Fibroblast of lung (primary cell): ENCODE measurements around the gene MALL. TPM values are rescaled to one million over a fixed set of nuclear protein-coding genes. Genes with fewer than 3 reads are reported as not detected.

Experiments used
- DNase-seq, 2 donors: peaks; one replicate each; pipeline versions ENCODE4 v3.0.0 to v3.0.0-alpha.2; 2010; ENCODE audit warnings: low read depth in 2 of 2
- H2AFZ ChIP-seq: 2 replicates; pipeline ENCODE4 v1.5.1; 2012; ENCODE audit warnings: low read length, control low read depth, inconsistent platforms
- H3K27ac ChIP-seq: 2 replicates; pipeline ENCODE4 v1.5.1; 2011; ENCODE audit warnings: low read length, control low read depth; ENCODE audit not compliant: insufficient read depth
- H3K27me3 ChIP-seq: 2 replicates; pipeline ENCODE4 v1.5.1; 2011; ENCODE audit warnings: mild to moderate bottlenecking, low read length; ENCODE audit not compliant: control insufficient read depth, insufficient read depth
- H3K36me3 ChIP-seq: 2 replicates; pipeline ENCODE4 v1.5.1; 2011; ENCODE audit warnings: low read length; ENCODE audit not compliant: control insufficient read depth, insufficient read depth
- H3K4me1 ChIP-seq: 2 replicates; pipeline ENCODE4 v1.5.1; 2011; ENCODE audit warnings: low read length; ENCODE audit not compliant: control insufficient read depth, insufficient read depth; ENCODE audit errors: extremely low read depth
- H3K4me2 ChIP-seq: 2 replicates; pipeline ENCODE4 v1.5.1; 2011; ENCODE audit warnings: low read length, control low read depth; ENCODE audit not compliant: insufficient read depth; ENCODE audit errors: extremely low read depth
- H3K4me3 ChIP-seq, 4 experiments: fragments of 200-600 bp in 1 of 4; sonication (generic) in 1 of 4; replicated peaks in 1 of 4; 2 replicates each; pipeline ENCODE4 v1.5.1; 2011 to 2016; ENCODE audit warnings: low read length in 4 of 4, low read depth in 3 of 4, mild to moderate bottlenecking in 3 of 4, control low read depth in 2 of 4, inconsistent platforms in 1 of 4, mixed read lengths in 1 of 4; ENCODE audit not compliant: insufficient read depth in 1 of 4; ENCODE audit errors: control extremely low read depth in 1 of 4
- H3K79me2 ChIP-seq: 2 replicates; pipeline ENCODE4 v1.5.1; 2012; ENCODE audit warnings: mild to moderate bottlenecking, low read length, inconsistent platforms; ENCODE audit not compliant: control insufficient read depth, insufficient read depth
- H3K9ac ChIP-seq: 2 replicates; pipeline ENCODE4 v1.5.1; 2011; ENCODE audit warnings: mild to moderate bottlenecking, low read length, control low read depth; ENCODE audit not compliant: insufficient read depth
- H3K9me3 ChIP-seq: 2 replicates; pipeline ENCODE4 v1.5.1; 2012; ENCODE audit warnings: low read depth, low read length; ENCODE audit not compliant: control insufficient read depth, insufficient read depth
- H4K20me1 ChIP-seq: 2 replicates; pipeline ENCODE4 v1.5.1; 2011; ENCODE audit warnings: low read length; ENCODE audit not compliant: control insufficient read depth, insufficient read depth; ENCODE audit errors: extremely low read depth
- CTCF ChIP-seq, 2 donors: IDR thresholded peaks in 1 of 2; conservative IDR thresholded peaks in 1 of 2; 1 replicate in 1 of 2; 2 replicates in 1 of 2; pipeline ENCODE4 v1.5.1; 2011 to 2012; ENCODE audit warnings: low read length in 2 of 2, control low read depth in 1 of 2, inconsistent platforms in 1 of 2, low read depth in 1 of 2, mild to moderate bottlenecking in 1 of 2
- EZH2 ChIP-seq: IDR thresholded peaks from 2 replicates; pipeline ENCODE4 v1.5.1; 2012; ENCODE audit warnings: low read length, control low read depth, mild to moderate bottlenecking; ENCODE audit errors: missing control alignments
- polyA plus RNA-seq, 2 donors: library from polyadenylated mRNA; depleted of rRNA in 1 of 2; stranded (reverse) in 1 of 2; unstranded in 1 of 2; fragments of >200 nt; gene quantifications; 2 replicates each; pipeline ENCODE4 v1.2.1, GENCODE V29; 2011 to 2012; ENCODE audit warnings: missing spikeins in 1 of 2
- total RNA-seq: library from RNA; depleted of rRNA; stranded (reverse); fragments of >200 nt; gene quantifications from 2 replicates; pipeline ENCODE4 v1.2.1, GENCODE V29; 2014

Gene MALL
- total and polyA plus RNA-seq, 2 donors (not counting 1 experiment from before 2014, with no cell fraction given): 3.1 to 3.6 TPM

GRCh38 chr2:110121052-110121334 lies 5.4 kb upstream of the MALL start:
- H3K4me3 ChIP-seq: no peak overlapping the region
- H3K79me2 ChIP-seq: no peaks in the 10 kb centered on the region
- H3K27ac ChIP-seq: no peak overlapping the region
- H3K4me1 ChIP-seq: peaks cover 5% of the 10 kb centered on the region
- no peaks in the 10 kb centered on the region for H3K9me3 ChIP-seq
- no peak overlapping the region for H3K4me2 ChIP-seq
- no peaks in the 10 kb centered on the region for H4K20me1 ChIP-seq
- DNase-seq: no peak
- no peak for TF ChIP-seq CTCF (conservative IDR thresholded peaks at IDR 0.05 in 1 of 2, IDR thresholded peaks at IDR 0.05 in 1 of 2; ENCODE audit: low read depth in 1 of 2, low read length in 2 of 2)
- TF ChIP-seq EZH2: no peak
- no peaks in the 10 kb centered on the region for H3K27me3 ChIP-seq
- no peaks in the 10 kb centered on the region for H3K36me3 ChIP-seq
- H2AFZ ChIP-seq: no peak overlapping the region
- no peak overlapping the region for H3K9ac ChIP-seq

- no peaks in the 10 kb centered on the region for H3K36me3 ChIP-seq
- peaks cover 8% of the 10 kb centered on the region for H3K4me1 ChIP-seq
- no peaks in the 10 kb centered on the region for H3K27me3 ChIP-seq
- H3K4me2 ChIP-seq: no peak overlapping the region
- no peaks in the 10 kb centered on the region for H3K79me2 ChIP-seq
- H2AFZ ChIP-seq: no peak overlapping the region
- H3K27ac ChIP-seq: no peak overlapping the region
- DNase-seq: peak in 1 of 2 donors; percentile 24
- H3K9ac ChIP-seq: no peak overlapping the region
- TF ChIP-seq CTCF (conservative IDR thresholded peaks at IDR 0.05 in 1 of 2, IDR thresholded peaks at IDR 0.05 in 1 of 2; ENCODE audit: low read depth in 1 of 2, low read length in 2 of 2) (no peak), EZH2 (no peak)
- H3K4me3 ChIP-seq: no peak overlapping the region
- no peaks in the 10 kb centered on the region for H3K9me3 ChIP-seq
- H4K20me1 ChIP-seq: no peaks in the 10 kb centered on the region
Observed at GRCh38 chr2:110120171-110121051, 4.8 kb upstream of the MALL start.

- Histone ChIP-seq H3K4me2 (peak overlapping the region; percentile 78), H3K27ac (peak overlapping the region; percentile 47), H2AFZ (peak overlapping the region; percentile 76), H3K9ac (no peak overlapping the region), H3K4me3 (peak overlapping the region; percentile 52 to 59 (median 53)), H3K27me3 (no peaks in the 10 kb centered on the region), H4K20me1 (no peaks in the 10 kb centered on the region), H3K79me2 (peaks cover 11% of the 10 kb centered on the region), H3K4me1 (peaks cover 8% of the 10 kb centered on the region), H3K36me3 (no peaks in the 10 kb centered on the region), H3K9me3 (no peaks in the 10 kb centered on the region)
- peak; percentile 79 to 81 for DNase-seq
- TF ChIP-seq EZH2 (no peak), CTCF (conservative IDR thresholded peaks at IDR 0.05 in 1 of 2, IDR thresholded peaks at IDR 0.05 in 1 of 2; ENCODE audit: low read depth in 1 of 2, low read length in 2 of 2) (peak; percentile 55 to 82)
Observed at GRCh38 chr2:110116033-110116710, 550 bp upstream of the MALL start.
